Muscle of arm (tissue), 12 donors: ENCODE data around the gene GPR107. TPM values are rescaled to one million over a fixed set of nuclear protein-coding genes. Genes with fewer than 3 reads are reported as not detected.

Experiments used
- DNase-seq: peaks from one replicate; pipeline ENCODE4 v3.0.0-alpha.2; 2013
- polyA plus RNA-seq, 12 donors: library from polyadenylated mRNA; unstranded; fragments of 120-200 nt; gene quantifications; one replicate each; pipeline ENCODE4 v1.2.1, GENCODE V29; 2013; ENCODE audit not compliant: insufficient read length in 12 of 12

GPR107 gene
- polyA plus RNA-seq, 12 donors: 32.6 to 40.6 (median 37.8) TPM; not detected in 1

- DNase-seq: no peak
These were observed 75.8 kb downstream of the GPR107 start for GRCh38 chr9:130129432-130130061.

- DNase-seq: no peak
These were observed 79.0 kb downstream of the GPR107 start for GRCh38 chr9:130132746-130133145.

- no peak for DNase-seq
These were observed 83.5 kb downstream of the GPR107 start for GRCh38 chr9:130137081-130137640.

GRCh38 chr9:130137641-130138081 lies 84.0 kb downstream of the GPR107 start:
- no peak for DNase-seq

- no peak for DNase-seq
These were observed 84.5 kb downstream of the GPR107 start for GRCh38 chr9:130138171-130138653.

GRCh38 chr9:130138791-130139190 lies 85.1 kb downstream of the GPR107 start:
- peak; percentile 64 for DNase-seq

- no peak for DNase-seq
These were observed 85.5 kb downstream of the GPR107 start for GRCh38 chr9:130139251-130139650.

- no peak for DNase-seq
These were observed 87.0 kb downstream of the GPR107 start for GRCh38 chr9:130140706-130141105.

GRCh38 chr9:130142056-130142455 lies 88.3 kb downstream of the GPR107 start:
- no peak for DNase-seq

- DNase-seq: no peak
These were observed 88.9 kb downstream of the GPR107 start for GRCh38 chr9:130142641-130143040.

GRCh38 chr9:130143279-130143893 lies 89.7 kb downstream of the GPR107 start:
- DNase-seq: no peak

GRCh38 chr9:130143958-130144366 lies 90.3 kb downstream of the GPR107 start:
- DNase-seq: peak; percentile 38

GRCh38 chr9:130144703-130145102 lies 91.0 kb downstream of the GPR107 start:
- no peak for DNase-seq

GRCh38 chr9:130145658-130146057 lies 92.0 kb downstream of the GPR107 start:
- DNase-seq: no peak

GRCh38 chr9:130147198-130147597 lies 93.5 kb downstream of the GPR107 start:
- DNase-seq: no peak

- DNase-seq: no peak
These were observed 94.2 kb downstream of the GPR107 start for GRCh38 chr9:130147910-130148309.

GRCh38 chr9:130149031-130149430 lies 95.3 kb downstream of the GPR107 start:
- DNase-seq: no peak

- DNase-seq: no peak
These were observed 96.1 kb downstream of the GPR107 start for GRCh38 chr9:130149654-130150286.

GRCh38 chr9:130150779-130151382 lies 97.2 kb downstream of the GPR107 start:
- DNase-seq: no peak

GRCh38 chr9:130154816-130155215 lies 101.1 kb downstream of the GPR107 start:
- no peak for DNase-seq

- no peak for DNase-seq
These were observed 101.9 kb downstream of the GPR107 start for GRCh38 chr9:130155647-130156046.

- DNase-seq: no peak
These were observed 103.0 kb downstream of the GPR107 start for GRCh38 chr9:130156672-130157071.
